B cell (primary cell): Measurements from ENCODE around the gene C5AR1.

Experiments
- CTCF ChIP-seq: fragments of 200-600 bp; IDR thresholded peaks from one replicate; pipeline ENCODE4 v1.8.0; 2022; ENCODE audit warnings: antibody characterized with exemption, mild to moderate bottlenecking
- EZH2 ChIP-seq: IDR thresholded peaks from 2 replicates; pipeline ENCODE4 v1.6.1; 2012; ENCODE audit warnings: borderline replicate concordance, low read depth, mild to moderate bottlenecking, moderate library complexity, low read length; ENCODE audit not compliant: insufficient read depth, poor library complexity, severe bottlenecking

GRCh38 chr19:47268028-47268427 is 41.6 kb upstream of the C5AR1 start:
- no peak for TF ChIP-seq CTCF
- TF ChIP-seq EZH2, result no peak
